GM06990 (cell line): Measurements from ENCODE around the gene BSN.

Experiments
- DNase-seq: peaks from one replicate; pipeline ENCODE4 v3.0.0-alpha.2; 2011; ENCODE audit not compliant: insufficient read length; ENCODE audit errors: extremely low read depth
- H3K27me3 ChIP-seq: replicated peaks from 2 replicates; pipeline ENCODE4 v1.6.0; 2011; ENCODE audit warnings: low read length; ENCODE audit not compliant: control insufficient read depth, insufficient read depth
- H3K36me3 ChIP-seq: 2 replicates; pipeline ENCODE4 v1.5.1; 2011; ENCODE audit warnings: low read length; ENCODE audit not compliant: control insufficient read depth, insufficient read depth
- H3K4me3 ChIP-seq: replicated peaks from 2 replicates; pipeline ENCODE4 v1.5.1; 2011; ENCODE audit warnings: low read depth, mild to moderate bottlenecking, control low read depth, low read length
- CTCF ChIP-seq: IDR thresholded peaks from 2 replicates; pipeline ENCODE4 v1.5.1; 2011; ENCODE audit warnings: low read length, control low read depth, mild to moderate bottlenecking, inconsistent platforms; ENCODE audit not compliant: insufficient read depth, poor library complexity, severe bottlenecking

Gene BSN

GRCh38 chr3:49606427-49606826 is 52.1 kb downstream of the BSN start:
- Histone ChIP-seq H3K4me3 (no peak overlapping the region), H3K36me3 (no peaks in the 10 kb centered on the region), H3K27me3 (no peaks in the 10 kb centered on the region)
- no peak for DNase-seq
- no peak for TF ChIP-seq CTCF

GRCh38 chr3:49607105-49607591 is 52.9 kb downstream of the BSN start:
- no peak for TF ChIP-seq CTCF
- H3K4me3 ChIP-seq, result no peak overlapping the region
- H3K27me3 ChIP-seq, result no peaks in the 10 kb centered on the region
- no peak for DNase-seq
- H3K36me3 ChIP-seq, result no peaks in the 10 kb centered on the region

GRCh38 chr3:49607796-49608195 is 53.5 kb downstream of the BSN start:
- H3K27me3 ChIP-seq, result no peaks in the 10 kb centered on the region
- no peak overlapping the region for H3K4me3 ChIP-seq
- H3K36me3 ChIP-seq, result no peaks in the 10 kb centered on the region
- no peak for DNase-seq
- peak; percentile 27 for TF ChIP-seq CTCF

GRCh38 chr3:49609314-49609713 is 55.0 kb downstream of the BSN start:
- Histone ChIP-seq H3K36me3 (no peaks in the 10 kb centered on the region), H3K27me3 (no peaks in the 10 kb centered on the region), H3K4me3 (no peak overlapping the region)
- no peak for TF ChIP-seq CTCF
- no peak for DNase-seq

- Histone ChIP-seq H3K36me3 (no peaks in the 10 kb centered on the region), H3K4me3 (no peak overlapping the region), H3K27me3 (no peaks in the 10 kb centered on the region)
- no peak for DNase-seq
- no peak for TF ChIP-seq CTCF
These were observed 55.5 kb downstream of the BSN start for GRCh38 chr3:49609815-49610214.

GRCh38 chr3:49610666-49611280 is 56.5 kb downstream of the BSN start:
- H3K36me3 ChIP-seq, result no peaks in the 10 kb centered on the region
- H3K27me3 ChIP-seq, result no peaks in the 10 kb centered on the region
- no peak for DNase-seq
- H3K4me3 ChIP-seq, result no peak overlapping the region
- TF ChIP-seq CTCF, result no peak
